AG20443 (cell line): ENCODE data around the gene CD300LD.

Experiments used
- DNase-seq: peaks from one replicate; pipeline ENCODE4 v3.0.0; 2012; ENCODE audit warnings: low spot score, mixed read lengths

The CD300LD gene

GRCh38 chr17:74543891-74544760, 48.0 kb downstream of the CD300LD start:
- no peak for DNase-seq

GRCh38 chr17:74543406-74543805, 48.7 kb downstream of the CD300LD start:
- no peak for DNase-seq

GRCh38 chr17:74542727-74543383, 49.2 kb downstream of the CD300LD start:
- DNase-seq, result no peak

GRCh38 chr17:74542166-74542565, 49.9 kb downstream of the CD300LD start:
- no peak for DNase-seq

- no peak for DNase-seq
These were observed 50.6 kb downstream of the CD300LD start for GRCh38 chr17:74541176-74542111.

- DNase-seq, result no peak
These were observed 52.7 kb downstream of the CD300LD start for GRCh38 chr17:74539281-74539820.

GRCh38 chr17:74536890-74537289, 55.2 kb downstream of the CD300LD start:
- no peak for DNase-seq

- no peak for DNase-seq
These were observed 60.0 kb downstream of the CD300LD start for GRCh38 chr17:74532115-74532514.

- DNase-seq, result no peak
These were observed 60.8 kb downstream of the CD300LD start, which contains the start of gene CD300LB for GRCh38 chr17:74531231-74531761. Gene CD300LB (minus strand): TSS chr17:74531475. CDS start chr17:74531350, 125 bp downstream.

GRCh38 chr17:74530831-74531150, 61.3 kb downstream of the CD300LD start:
- DNase-seq, result no peak
